IMR-90 (cell line): ENCODE results near the gene RTKN. TPM values are rescaled to one million over a fixed set of nuclear protein-coding genes. Genes with fewer than 3 reads are reported as not detected.

Experiments
- ATAC-seq: fragments of 200-7000 bp; cut with Tn5 transposase; 2 replicates; pipeline ENCODE4 v1.9.1; 2020; ENCODE audit warnings: low read depth, mild to moderate bottlenecking, moderate library complexity
- BruUV-seq: library from RNA; stranded (reverse); fragments of 400-500 nt; replicated peaks from 2 replicates; lab custom pipeline; 2021; lab: Mats Ljungman, UMichigan
- CTCF ChIA-PET: fragments of 300-600 bp; formaldehyde crosslinking; extraction: SDS; loops from one replicate; lab custom pipeline; 2021; ENCODE audit warnings: antibody characterized with exemption; lab: Yijun Ruan, JAX
- POLR2A ChIA-PET: fragments of 300-600 bp; sonication (Branson Sonifier 250); formaldehyde crosslinking; loops from one replicate; lab custom pipeline; 2022; ENCODE audit warnings: antibody characterized with exemption; ENCODE audit not compliant: unreplicated experiment; lab: Charles Lee
- DNase-seq: peaks from one replicate; pipeline ENCODE4 v3.0.0; 2013
- H2AFZ ChIP-seq: replicated peaks from 2 replicates; pipeline ENCODE3; 2013; ENCODE audit warnings: low read length, mild to moderate bottlenecking; ENCODE audit not compliant: poor library complexity
- H2AK5ac ChIP-seq: 2 replicates; pipeline ENCODE4 v1.6.1; 2013; ENCODE audit warnings: low read depth, low read length, inconsistent platforms
- H2AK9ac ChIP-seq: replicated peaks from 2 replicates; pipeline ENCODE3; 2013; ENCODE audit warnings: mild to moderate bottlenecking, low read depth, low read length, moderate library complexity; ENCODE audit not compliant: poor library complexity
- H2BK120ac ChIP-seq: 2 replicates; pipeline ENCODE4 v1.6.1; 2013; ENCODE audit warnings: low read depth, low read length, inconsistent platforms
- H2BK15ac ChIP-seq: 3 replicates; pipeline ENCODE4 v1.6.1; 2013; ENCODE audit warnings: low read depth, low read length, inconsistent platforms
- H2BK20ac ChIP-seq: 2 replicates; pipeline ENCODE4 v1.6.1; 2013; ENCODE audit warnings: low read depth, mild to moderate bottlenecking, inconsistent platforms, low read length, moderate library complexity
- H2BK5ac ChIP-seq: 2 replicates; pipeline ENCODE4 v1.6.1; 2013; ENCODE audit warnings: mild to moderate bottlenecking, low read depth, low read length, inconsistent platforms; ENCODE audit not compliant: poor library complexity, severe bottlenecking
- H3K14ac ChIP-seq: replicated peaks from 2 replicates; pipeline ENCODE4 v1.6.1; 2013; ENCODE audit warnings: low read depth, low read length, inconsistent platforms
- H3K18ac ChIP-seq: 2 replicates; pipeline ENCODE4 v1.6.1; 2013; ENCODE audit warnings: low read depth, low read length, control low read depth
- H3K23ac ChIP-seq: 2 replicates; pipeline ENCODE4 v1.6.1; 2013; ENCODE audit warnings: low read depth, low read length, inconsistent platforms
- H3K27ac ChIP-seq: 2 replicates; pipeline ENCODE4 v1.5.1; 2013; ENCODE audit warnings: mild to moderate bottlenecking, control low read depth, low read length; ENCODE audit not compliant: insufficient read depth
- H3K27me3 ChIP-seq: 2 replicates; pipeline ENCODE4 v1.6.1; 2013; ENCODE audit warnings: low read length; ENCODE audit not compliant: control insufficient read depth, insufficient read depth
- H3K36me3 ChIP-seq: 2 replicates; pipeline ENCODE4 v1.6.1; 2013; ENCODE audit warnings: low read length, mixed read lengths; ENCODE audit not compliant: control insufficient read depth, insufficient read depth
- H3K4ac ChIP-seq: 2 replicates; pipeline ENCODE4 v1.6.1; 2013; ENCODE audit warnings: low read depth, low read length, inconsistent platforms
- H3K4me1 ChIP-seq: 2 replicates; pipeline ENCODE4 v1.6.1; 2013; ENCODE audit warnings: low read length, mixed read lengths; ENCODE audit not compliant: control insufficient read depth, insufficient read depth
- H3K4me2 ChIP-seq: 2 replicates; pipeline ENCODE4 v1.6.1; 2013; ENCODE audit warnings: low read depth, mild to moderate bottlenecking, control low read depth, low read length, moderate library complexity
- H3K4me3 ChIP-seq: 2 replicates; pipeline ENCODE4 v1.5.1; 2013; ENCODE audit warnings: low read depth, mild to moderate bottlenecking, control low read depth, low read length, moderate library complexity; ENCODE audit not compliant: insufficient read depth
- H3K56ac ChIP-seq: 2 replicates; pipeline ENCODE4 v1.6.1; 2013; ENCODE audit warnings: low read length, inconsistent platforms; ENCODE audit not compliant: insufficient read depth; ENCODE audit errors: extremely low read depth
- H3K79me1 ChIP-seq, 2 experiments: 2 replicates each; pipeline ENCODE4 v1.6.1; 2013; ENCODE audit warnings: low read length in 2 of 2, inconsistent platforms in 1 of 2, low read depth in 1 of 2
- H3K9ac ChIP-seq: 2 replicates; pipeline ENCODE4 v1.6.1; 2013; ENCODE audit warnings: low read depth, low read length, control low read depth
- H3K9me1 ChIP-seq: 2 replicates; pipeline ENCODE4 v1.6.1; 2013; ENCODE audit warnings: low read length, inconsistent platforms; ENCODE audit not compliant: insufficient read depth
- H3K9me3 ChIP-seq: 2 replicates; pipeline ENCODE4 v1.6.1; 2013; ENCODE audit warnings: low read length; ENCODE audit not compliant: control insufficient read depth, insufficient read depth
- H4K20me1 ChIP-seq: 2 replicates; pipeline ENCODE4 v1.6.1; 2013; ENCODE audit warnings: low read length, inconsistent platforms; ENCODE audit not compliant: insufficient read depth
- H4K5ac ChIP-seq: 2 replicates; pipeline ENCODE4 v1.6.1; 2013; ENCODE audit warnings: mild to moderate bottlenecking, low read depth, low read length, control low read depth
- H4K8ac ChIP-seq, 2 experiments: 2 replicates each; pipeline ENCODE4 v1.6.1; 2013; ENCODE audit warnings: low read depth in 2 of 2, low read length in 2 of 2, control low read depth in 1 of 2, inconsistent platforms in 1 of 2
- H4K91ac ChIP-seq: 2 replicates; pipeline ENCODE4 v1.6.1; 2013; ENCODE audit warnings: low read depth, low read length, inconsistent platforms; ENCODE audit not compliant: insufficient read depth
- BHLHE40 ChIP-seq: fragments of 150-350 bp; IDR thresholded peaks from 2 replicates; pipeline ENCODE4 v1.6.1; 2016; ENCODE audit warnings: mild to moderate bottlenecking, low read depth, low read length
- CHD1 ChIP-seq: IDR thresholded peaks from 2 replicates; pipeline ENCODE4 v1.6.1; 2012; ENCODE audit warnings: low read depth, low read length, improper control_type of control experiment
- CTCF ChIP-seq: conservative IDR thresholded peaks from 2 replicates; pipeline ENCODE4 v1.5.1; 2012; ENCODE audit warnings: mild to moderate bottlenecking, low read depth, low read length, improper control_type of control experiment
- ELK1 ChIP-seq: fragments of 150-350 bp; IDR thresholded peaks from 2 replicates; pipeline ENCODE4 v1.6.1; 2016; ENCODE audit warnings: low read depth, mild to moderate bottlenecking, low read length, moderate library complexity, borderline replicate concordance
- FOS ChIP-seq: fragments of 150-350 bp; IDR thresholded peaks from 2 replicates; pipeline ENCODE4 v1.6.1; 2016; ENCODE audit warnings: low read depth, low read length
- MAFK ChIP-seq: IDR thresholded peaks from 2 replicates; pipeline ENCODE4 v1.6.1; 2012; ENCODE audit warnings: low read depth, low read length, improper control_type of control experiment
- MAZ ChIP-seq: IDR thresholded peaks from 2 replicates; pipeline ENCODE4 v1.6.1; 2012; ENCODE audit warnings: low read depth, mild to moderate bottlenecking, low read length, improper control_type of control experiment, moderate library complexity, borderline replicate concordance
- NFE2L2 ChIP-seq: fragments of 150-350 bp; IDR thresholded peaks from 2 replicates; pipeline ENCODE4 v1.6.1; 2016; ENCODE audit warnings: low read depth, mild to moderate bottlenecking, low read length
- POLR2A ChIP-seq: IDR thresholded peaks from 2 replicates; pipeline ENCODE4 v1.6.1; 2012; ENCODE audit warnings: mild to moderate bottlenecking, low read depth, low read length
- SMC3 ChIP-seq: fragments of 150-350 bp; IDR thresholded peaks from 2 replicates; pipeline ENCODE4 v1.6.1; 2016; ENCODE audit warnings: low read depth, mild to moderate bottlenecking, antibody characterized with exemption, low read length, moderate library complexity
- WGBS, 2 experiments: methylation state at CpG; one replicate each; pipeline versions ENCODE4 v1.1.5 to v1.1.7; 2013; ENCODE audit warnings: missing lambda C conversion rate in 2 of 2; ENCODE audit not compliant: insufficient read length in 1 of 2; ENCODE audit errors: extremely low coverage in 2 of 2; 5-methylcytosine and 5-hydroxymethylcytosine counted together
- dilution Hi-C: fragments of 300-500 bp; cut with HindIII; formaldehyde crosslinking; loops from one replicate; pipeline ENCODE4 v1.14.3; 2018; ENCODE audit warnings: low sequenced_read_pairs; ENCODE audit not compliant: unreplicated experiment
- in situ Hi-C: fragments of 300-500 bp; cut with MboI; formaldehyde crosslinking; loops from 3 replicates; pipeline ENCODE4 v1.14.3; 2019; ENCODE audit warnings: low sequenced_read_pairs, inconsistent platforms, mixed read lengths
- intact Hi-C: fragments of 100-400 bp; cut with micrococcal nuclease; formaldehyde crosslinking; loops from 2 replicates; pipeline ENCODE4 v1.10.0; 2022
- polyA plus RNA-seq, 3 experiments: library from polyadenylated mRNA; depleted of rRNA; stranded (reverse); fragments of >200 nt; gene quantifications; 2 replicates each; pipeline ENCODE4 v1.2.3, GENCODE V29; 2012; ENCODE audit warnings: low replicate concordance in 1 of 3
- total RNA-seq: library from RNA; depleted of rRNA; stranded (reverse); fragments of >200 nt; gene quantifications from 2 replicates; pipeline ENCODE4 v1.2.3, GENCODE V29; 2012

The RTKN gene
- total and polyA plus RNA-seq, 2 of the 4 experiments (the other 2 are of a cell fraction), result 11.1 to 19.7 TPM

DNA sequence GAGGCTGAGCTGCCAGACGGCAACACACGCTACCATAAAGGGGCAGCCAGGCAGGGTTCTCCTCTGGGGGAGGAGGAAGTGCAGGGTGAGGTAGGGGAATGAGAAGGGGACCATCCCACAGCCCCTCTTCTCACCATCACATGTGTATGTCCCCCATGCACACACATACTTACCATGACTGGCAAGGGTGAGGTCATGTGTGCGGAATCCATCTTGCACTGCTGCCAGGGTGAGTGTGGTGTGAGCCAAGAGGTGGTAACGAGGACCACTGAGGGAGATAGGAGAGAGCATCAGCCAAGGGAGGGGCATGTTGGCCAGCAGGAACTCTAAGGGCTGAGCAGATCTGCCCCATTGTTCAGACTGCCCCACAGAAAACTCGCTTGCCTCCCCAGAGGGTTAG is 13.1 kb downstream of the RTKN start:
- POLR2A ChIA-PET, result no interaction called here
- Histone ChIP-seq H4K20me1 (0 out of 2 replicates have a peak, but pooled peaks cover 3% of the 10 kb centered on the region), H2AK5ac (no peak overlapping the region), H4K8ac (no peak overlapping the region), H3K14ac (no peak overlapping the region), H2AK9ac (no peak overlapping the region), H3K4me3 (no peak overlapping the region), H2BK20ac (no peak overlapping the region), H3K4ac (no peak overlapping the region), H2AFZ (no peak overlapping the region), H3K27me3 (no peaks in the 10 kb centered on the region), H3K79me1 (peaks cover 0 to 5% of the 10 kb centered on the region in 2 experiments; a peak in 2 of 4 replicates), H2BK5ac (no peak overlapping the region), H3K23ac (no peak overlapping the region), H3K27ac (no peak overlapping the region), H3K9ac (no peak overlapping the region), H2BK15ac (no peak overlapping the region), H3K4me2 (no peak overlapping the region), H2BK120ac (no peak overlapping the region), H3K4me1 (no peaks in the 10 kb centered on the region), H4K91ac (no peak overlapping the region), H3K9me1 (peaks cover 4% of the 10 kb centered on the region; the same call in 1 of the 2 replicates), H3K56ac (no peak overlapping the region), H3K9me3 (no peaks in the 10 kb centered on the region), H3K18ac (no peak overlapping the region), H3K36me3 (peaks cover 69% of the 10 kb centered on the region), H4K5ac (no peak overlapping the region)
- CTCF ChIA-PET, result no interaction called here
- DNase-seq, result no peak
- no peak for ATAC-seq
- TF ChIP-seq BHLHE40, result no peak
- no peak for TF ChIP-seq POLR2A
- TF ChIP-seq ELK1, result no peak
- TF ChIP-seq CHD1, result no peak
- TF ChIP-seq MAFK, result no peak
- TF ChIP-seq CTCF, result no peak
- TF ChIP-seq SMC3, result no peak
- TF ChIP-seq NFE2L2, result no peak
- no peak for TF ChIP-seq FOS
- TF ChIP-seq MAZ, result no peak
- intact Hi-C loops (no loop called here), dilution Hi-C loops (no loop called here), in situ Hi-C loops (no loop called here)
- 40% methylated on average over 1 of the region's 5 CpGs; no CpG with 5 or more reads in 1 of the 2 experiments for WGBS, 2 experiments
- BruUV-seq, result no TSS peak
